GM12878 (cell line): ENCODE measurements around the gene ARL14EP. TPM values are rescaled to one million over a fixed set of nuclear protein-coding genes. Genes with fewer than 3 reads are reported as not detected.

Experiments
- ATAC-seq: fragments of 200-7000 bp; cut with Tn5 transposase; 3 replicates; pipeline ENCODE4 v1.9.1; 2020; ENCODE audit warnings: mild to moderate bottlenecking, moderate library complexity
- BruUV-seq: library from RNA; stranded (reverse); fragments of 400-500 nt; replicated peaks from 2 replicates; lab custom pipeline; 2021; lab: Mats Ljungman, UMichigan
- CTCF ChIA-PET: fragments of 300-600 bp; sonication (Branson Sonifier 250); formaldehyde crosslinking; extraction: SDS; loops from one replicate; lab custom pipeline; 2021; ENCODE audit warnings: inconsistent platforms; lab: Yijun Ruan, JAX
- POLR2A ChIA-PET: fragments of 350-600 bp; formaldehyde crosslinking; extraction: SDS; loops from one replicate; lab custom pipeline; 2021; ENCODE audit warnings: inconsistent platforms; lab: Charles Lee
- RAD21 ChIA-PET: fragments of 300-600 bp; sonication (Branson Sonifier 250); formaldehyde crosslinking; loops from one replicate; lab custom pipeline; 2023; ENCODE audit warnings: antibody characterized with exemption; ENCODE audit not compliant: unreplicated experiment; lab: Charles Lee
- SMC1A ChIA-PET: fragments of 300-600 bp; sonication (Branson Sonifier 250); formaldehyde crosslinking; loops from one replicate; lab custom pipeline; 2023; ENCODE audit not compliant: unreplicated experiment, uncharacterized antibody; lab: Charles Lee
- DNase-seq: peaks from one replicate; pipeline ENCODE4 v3.0.0-alpha.2; 2011; ENCODE audit warnings: low read depth, low spot score
- FAIRE-seq: peaks from 3 replicates; lab custom pipeline; 2011; peaks lifted over from hg19 to GRCh38; lab: Jason Lieb, UNC
- H2AFZ ChIP-seq: 2 replicates; pipeline ENCODE4 v1.6.0; 2011; ENCODE audit warnings: low read depth, low read length, control low read depth; ENCODE audit not compliant: control insufficient read depth
- H3K27ac ChIP-seq: 2 replicates; pipeline ENCODE4 v1.5.1; 2011; ENCODE audit warnings: control low read depth; ENCODE audit not compliant: control insufficient read depth, insufficient read depth
- H3K27me3 ChIP-seq, 2 experiments: replicated peaks in 1 of 2; 2 replicates each; pipeline versions ENCODE4 v1.6.0 to v1.6.1; 2011; ENCODE audit warnings: low read length in 1 of 2; ENCODE audit not compliant: control insufficient read depth in 2 of 2, insufficient read depth in 2 of 2
- H3K36me3 ChIP-seq, 2 experiments: 2 replicates each; pipeline ENCODE4 v1.5.1; 2011; ENCODE audit warnings: low read length in 1 of 2; ENCODE audit not compliant: control insufficient read depth in 2 of 2, insufficient read depth in 2 of 2
- H3K4me1 ChIP-seq: 2 replicates; pipeline ENCODE4 v1.6.1; 2011; ENCODE audit warnings: mild to moderate bottlenecking, low read length, moderate library complexity, mixed read lengths; ENCODE audit not compliant: control insufficient read depth, insufficient read depth
- H3K4me2 ChIP-seq: 2 replicates; pipeline ENCODE4 v1.6.0; 2011; ENCODE audit warnings: control low read depth; ENCODE audit not compliant: control insufficient read depth, insufficient read depth
- H3K4me3 ChIP-seq: fragments of 200-600 bp; sonication (generic); 2 replicates; pipeline ENCODE4 v1.5.1; 2016
- H3K79me2 ChIP-seq: 2 replicates; pipeline ENCODE4 v1.6.0; 2011; ENCODE audit warnings: low read length; ENCODE audit not compliant: control insufficient read depth, insufficient read depth
- H3K9ac ChIP-seq: 2 replicates; pipeline ENCODE4 v1.8.0; 2011; ENCODE audit warnings: low read length, control low read depth, mixed read lengths; ENCODE audit not compliant: control insufficient read depth, insufficient read depth
- H3K9me3 ChIP-seq: replicated peaks from 3 replicates; pipeline ENCODE4 v1.5.1; 2011; ENCODE audit warnings: mild to moderate bottlenecking, low read length; ENCODE audit not compliant: control insufficient read depth, insufficient read depth
- H4K20me1 ChIP-seq: 2 replicates; pipeline ENCODE4 v1.6.0; 2011; ENCODE audit not compliant: control insufficient read depth, insufficient read depth
- BACH1 ChIP-seq: fragments of 450-650 bp; IDR thresholded peaks from 2 replicates; pipeline ENCODE4 v1.6.1; 2017; ENCODE audit warnings: mild to moderate bottlenecking, borderline replicate concordance
- BMI1 ChIP-seq: fragments of 450-650 bp; IDR thresholded peaks from 2 replicates; pipeline ENCODE4 v1.6.1; 2016; ENCODE audit warnings: mild to moderate bottlenecking, moderate library complexity, borderline replicate concordance
- CBFB ChIP-seq: IDR thresholded peaks from 2 replicates; pipeline ENCODE4 v1.6.1; 2016; ENCODE audit warnings: antibody characterized with exemption, low read depth
- ESRRA ChIP-seq: IDR thresholded peaks from 2 replicates; pipeline ENCODE4 v1.6.1; 2012; ENCODE audit warnings: mild to moderate bottlenecking, low read length, improper control_type of control experiment
- FOXM1 ChIP-seq: IDR thresholded peaks from 2 replicates; pipeline ENCODE4 v1.6.1; 2012; ENCODE audit warnings: low read depth, mild to moderate bottlenecking, inconsistent platforms, low read length, moderate library complexity
- KDM1A ChIP-seq: fragments of 200-600 bp; sonication (generic); IDR thresholded peaks from 2 replicates; pipeline ENCODE4 v1.6.1; 2016; ENCODE audit warnings: borderline replicate concordance
- MTA2 ChIP-seq: fragments of 450-650 bp; IDR thresholded peaks from 2 replicates; pipeline ENCODE4 v1.6.1; 2016; ENCODE audit warnings: low read depth, mild to moderate bottlenecking, moderate library complexity
- NFXL1 ChIP-seq: fragments of 450-650 bp; IDR thresholded peaks from 2 replicates; pipeline ENCODE4 v1.6.1; 2017; ENCODE audit warnings: antibody characterized with exemption, mild to moderate bottlenecking, borderline replicate concordance
- NRF1 ChIP-seq: conservative IDR thresholded peaks from 2 replicates; pipeline ENCODE4 v1.6.1; 2011; ENCODE audit warnings: mild to moderate bottlenecking, low read depth, low read length, improper control_type of control experiment
- POLR2A ChIP-seq: IDR thresholded peaks from 2 replicates; pipeline ENCODE4 v1.6.1; 2011; ENCODE audit warnings: low read depth, mild to moderate bottlenecking, low read length
- RAD21 ChIP-seq: IDR thresholded peaks from 2 replicates; pipeline ENCODE4 v1.6.1; 2011; ENCODE audit warnings: mild to moderate bottlenecking, low read depth, low read length, moderate library complexity; ENCODE audit not compliant: insufficient read depth
- RB1 ChIP-seq: fragments of 450-650 bp; formaldehyde crosslinking; IDR thresholded peaks from 2 replicates; pipeline ENCODE4 v1.6.1; 2017; ENCODE audit warnings: mild to moderate bottlenecking, borderline replicate concordance
- WGBS: methylation state at CpG from one replicate; pipeline ENCODE4 v1.1.6; 2016; ENCODE audit warnings: low lambda C conversion rate; ENCODE audit not compliant: insufficient replicate concordance, insufficient coverage; ENCODE audit errors: missing lambda C conversion rate; 5-methylcytosine and 5-hydroxymethylcytosine counted together
- in situ Hi-C: fragments of 300-500 bp; cut with MboI; formaldehyde crosslinking; loops from 9 replicates; pipeline ENCODE4 v1.14.3; 2018; ENCODE audit warnings: mixed read lengths
- intact Hi-C: fragments of 100-400 bp; cut with micrococcal nuclease; formaldehyde crosslinking; loops from one replicate; pipeline ENCODE4 v1.14.2; 2022; ENCODE audit not compliant: unreplicated experiment
- polyA plus RNA-seq, 11 experiments: library from polyadenylated mRNA; depleted of rRNA in 4 of 11; unstranded in 6 of 11; stranded (reverse) in 5 of 11; fragments of >200 nt; fragmentation: Nextera tagmentation in 4 of 11; fragmentation: Illumina TruSeq in 1 of 11; extraction: Ambion mirVana in 4 of 11; extraction: Trizol in 1 of 11; gene quantifications; 1 replicate in 1 of 11; 2 replicates in 10 of 11; pipeline versions ENCODE4 v1.2.1 to v1.2.3, GENCODE V29; 2011 to 2016; ENCODE audit warnings: inconsistent platforms in 2 of 11, missing spikeins in 2 of 11, low read depth in 1 of 11
- total RNA-seq, 4 experiments: library from RNA; depleted of rRNA in 3 of 4; stranded (reverse); fragments of >200 nt in 3 of 4; fragmentation: Illumina TruSeq in 1 of 4; extraction: Trizol in 1 of 4; gene quantifications; 2 replicates each; pipeline versions ENCODE4 v1.2.1 to v1.2.3, GENCODE V29; 2013 to 2021
- TF ChIP-seq, protein P1 (sequence below): fragments of 450-650 bp; conservative IDR thresholded peaks from 2 replicates; pipeline ENCODE4 v1.6.1; 2017; ENCODE audit warnings: mild to moderate bottlenecking, moderate library complexity
- TF ChIP-seq, protein P2 (sequence below): fragments of 450-650 bp; IDR thresholded peaks from 2 replicates; pipeline ENCODE4 v1.6.1; 2017; ENCODE audit warnings: antibody characterized with exemption, mild to moderate bottlenecking, moderate library complexity
- TF ChIP-seq, protein P3 (sequence below): fragments of 150-350 bp; IDR thresholded peaks from 2 replicates; pipeline ENCODE4 v1.6.1; 2014; ENCODE audit warnings: mild to moderate bottlenecking, low read depth, low read length
- TF ChIP-seq, protein P4 (sequence below): fragments of 450-650 bp; IDR thresholded peaks from 2 replicates; pipeline ENCODE4 v1.6.1; 2018; ENCODE audit warnings: borderline replicate concordance, mild to moderate bottlenecking; ENCODE audit not compliant: partially characterized antibody

The ARL14EP gene
- total and polyA plus RNA-seq, 10 of the 15 experiments (the other 5 are each of a cell fraction or from before 2014, with no cell fraction given): 18.1 to 59.8 (median 42.8) TPM

DNA sequence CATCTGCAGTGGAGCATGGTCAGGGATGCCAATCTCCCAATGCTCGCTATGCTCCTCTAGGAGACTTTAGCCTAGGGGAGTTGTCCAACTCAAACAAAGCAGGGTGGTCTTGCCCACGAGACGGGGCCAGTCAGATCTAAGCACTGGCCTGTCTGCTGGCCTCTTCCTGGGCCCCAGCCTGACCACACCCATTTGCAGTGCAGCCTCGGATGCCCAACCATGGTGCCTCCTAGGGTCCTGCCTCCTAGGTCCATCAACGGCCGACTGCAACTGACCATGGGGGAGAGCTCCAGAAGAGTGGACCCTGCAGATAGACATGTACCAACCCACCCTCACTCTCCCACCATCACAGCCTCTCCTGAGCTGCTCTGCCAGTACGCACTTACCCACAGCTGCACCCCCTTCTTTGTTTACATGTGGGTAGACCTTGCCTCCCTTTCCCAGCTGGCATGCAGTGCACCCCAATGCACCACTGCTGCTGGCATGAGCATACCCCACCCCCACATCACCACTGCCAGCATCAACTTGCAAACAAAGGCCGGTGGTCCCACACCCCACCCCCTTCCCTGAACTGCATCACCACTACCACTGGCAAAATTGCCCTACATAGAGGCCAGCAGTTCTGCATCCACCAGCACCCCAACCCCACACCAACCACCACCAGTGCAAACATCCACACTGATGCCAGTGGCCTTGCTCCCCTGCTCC, 27.6 kb upstream of the ARL14EP start:
- Histone ChIP-seq H3K27me3 (no peaks in the 10 kb centered on the region), H3K4me1 (no peaks in the 10 kb centered on the region), H3K9ac (no peak overlapping the region), H3K79me2 (no peaks in the 10 kb centered on the region), H3K9me3 (no peaks in the 10 kb centered on the region), H3K27ac (no peak overlapping the region), H2AFZ (no peak overlapping the region), H3K4me2 (no peak overlapping the region), H4K20me1 (no peaks in the 10 kb centered on the region), H3K36me3 (no peaks in the 10 kb centered on the region), H3K4me3 (no peak overlapping the region)
- RAD21 ChIA-PET: no interaction called here
- ATAC-seq (no peak), DNase-seq (no peak), FAIRE-seq (no peak)
- CTCF ChIA-PET: interaction anchor here (1.2 kb wide), 2 partner anchors 9 to 167 kb away, joined by 3 to 4 read pairs; no protein-coding TSS in a partner anchor
- no TSS peak for BruUV-seq
- in situ Hi-C loops: no loop called here
- intact Hi-C loops: no loop called here
- SMC1A ChIA-PET: no interaction called here
- POLR2A ChIA-PET: no interaction called here
- WGBS: 57% methylated on average over 8 of the region's 8 CpGs
- TF ChIP-seq POLR2A: no peak
- no peak for TF ChIP-seq BACH1
- no peak for TF ChIP-seq RAD21
- TF ChIP-seq RB1: no peak
- TF ChIP-seq CBFB: no peak
- TF ChIP-seq, protein P1, sequence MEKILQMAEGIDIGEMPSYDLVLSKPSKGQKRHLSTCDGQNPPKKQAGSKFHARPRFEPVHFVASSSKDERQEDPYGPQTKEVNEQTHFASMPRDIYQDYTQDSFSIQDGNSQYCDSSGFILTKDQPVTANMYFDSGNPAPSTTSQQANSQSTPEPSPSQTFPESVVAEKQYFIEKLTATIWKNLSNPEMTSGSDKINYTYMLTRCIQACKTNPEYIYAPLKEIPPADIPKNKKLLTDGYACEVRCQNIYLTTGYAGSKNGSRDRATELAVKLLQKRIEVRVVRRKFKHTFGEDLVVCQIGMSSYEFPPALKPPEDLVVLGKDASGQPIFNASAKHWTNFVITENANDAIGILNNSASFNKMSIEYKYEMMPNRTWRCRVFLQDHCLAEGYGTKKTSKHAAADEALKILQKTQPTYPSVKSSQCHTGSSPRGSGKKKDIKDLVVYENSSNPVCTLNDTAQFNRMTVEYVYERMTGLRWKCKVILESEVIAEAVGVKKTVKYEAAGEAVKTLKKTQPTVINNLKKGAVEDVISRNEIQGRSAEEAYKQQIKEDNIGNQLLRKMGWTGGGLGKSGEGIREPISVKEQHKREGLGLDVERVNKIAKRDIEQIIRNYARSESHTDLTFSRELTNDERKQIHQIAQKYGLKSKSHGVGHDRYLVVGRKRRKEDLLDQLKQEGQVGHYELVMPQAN: no peak
- TF ChIP-seq, protein P2, sequence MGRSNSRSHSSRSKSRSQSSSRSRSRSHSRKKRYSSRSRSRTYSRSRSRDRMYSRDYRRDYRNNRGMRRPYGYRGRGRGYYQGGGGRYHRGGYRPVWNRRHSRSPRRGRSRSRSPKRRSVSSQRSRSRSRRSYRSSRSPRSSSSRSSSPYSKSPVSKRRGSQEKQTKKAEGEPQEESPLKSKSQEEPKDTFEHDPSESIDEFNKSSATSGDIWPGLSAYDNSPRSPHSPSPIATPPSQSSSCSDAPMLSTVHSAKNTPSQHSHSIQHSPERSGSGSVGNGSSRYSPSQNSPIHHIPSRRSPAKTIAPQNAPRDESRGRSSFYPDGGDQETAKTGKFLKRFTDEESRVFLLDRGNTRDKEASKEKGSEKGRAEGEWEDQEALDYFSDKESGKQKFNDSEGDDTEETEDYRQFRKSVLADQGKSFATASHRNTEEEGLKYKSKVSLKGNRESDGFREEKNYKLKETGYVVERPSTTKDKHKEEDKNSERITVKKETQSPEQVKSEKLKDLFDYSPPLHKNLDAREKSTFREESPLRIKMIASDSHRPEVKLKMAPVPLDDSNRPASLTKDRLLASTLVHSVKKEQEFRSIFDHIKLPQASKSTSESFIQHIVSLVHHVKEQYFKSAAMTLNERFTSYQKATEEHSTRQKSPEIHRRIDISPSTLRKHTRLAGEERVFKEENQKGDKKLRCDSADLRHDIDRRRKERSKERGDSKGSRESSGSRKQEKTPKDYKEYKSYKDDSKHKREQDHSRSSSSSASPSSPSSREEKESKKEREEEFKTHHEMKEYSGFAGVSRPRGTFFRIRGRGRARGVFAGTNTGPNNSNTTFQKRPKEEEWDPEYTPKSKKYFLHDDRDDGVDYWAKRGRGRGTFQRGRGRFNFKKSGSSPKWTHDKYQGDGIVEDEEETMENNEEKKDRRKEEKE: no peak
- no peak for TF ChIP-seq KDM1A
- TF ChIP-seq BMI1: no peak
- TF ChIP-seq, protein P3, sequence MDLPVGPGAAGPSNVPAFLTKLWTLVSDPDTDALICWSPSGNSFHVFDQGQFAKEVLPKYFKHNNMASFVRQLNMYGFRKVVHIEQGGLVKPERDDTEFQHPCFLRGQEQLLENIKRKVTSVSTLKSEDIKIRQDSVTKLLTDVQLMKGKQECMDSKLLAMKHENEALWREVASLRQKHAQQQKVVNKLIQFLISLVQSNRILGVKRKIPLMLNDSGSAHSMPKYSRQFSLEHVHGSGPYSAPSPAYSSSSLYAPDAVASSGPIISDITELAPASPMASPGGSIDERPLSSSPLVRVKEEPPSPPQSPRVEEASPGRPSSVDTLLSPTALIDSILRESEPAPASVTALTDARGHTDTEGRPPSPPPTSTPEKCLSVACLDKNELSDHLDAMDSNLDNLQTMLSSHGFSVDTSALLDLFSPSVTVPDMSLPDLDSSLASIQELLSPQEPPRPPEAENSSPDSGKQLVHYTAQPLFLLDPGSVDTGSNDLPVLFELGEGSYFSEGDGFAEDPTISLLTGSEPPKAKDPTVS: no peak
- TF ChIP-seq NRF1: no peak
- no peak for TF ChIP-seq FOXM1
- TF ChIP-seq, protein P4, sequence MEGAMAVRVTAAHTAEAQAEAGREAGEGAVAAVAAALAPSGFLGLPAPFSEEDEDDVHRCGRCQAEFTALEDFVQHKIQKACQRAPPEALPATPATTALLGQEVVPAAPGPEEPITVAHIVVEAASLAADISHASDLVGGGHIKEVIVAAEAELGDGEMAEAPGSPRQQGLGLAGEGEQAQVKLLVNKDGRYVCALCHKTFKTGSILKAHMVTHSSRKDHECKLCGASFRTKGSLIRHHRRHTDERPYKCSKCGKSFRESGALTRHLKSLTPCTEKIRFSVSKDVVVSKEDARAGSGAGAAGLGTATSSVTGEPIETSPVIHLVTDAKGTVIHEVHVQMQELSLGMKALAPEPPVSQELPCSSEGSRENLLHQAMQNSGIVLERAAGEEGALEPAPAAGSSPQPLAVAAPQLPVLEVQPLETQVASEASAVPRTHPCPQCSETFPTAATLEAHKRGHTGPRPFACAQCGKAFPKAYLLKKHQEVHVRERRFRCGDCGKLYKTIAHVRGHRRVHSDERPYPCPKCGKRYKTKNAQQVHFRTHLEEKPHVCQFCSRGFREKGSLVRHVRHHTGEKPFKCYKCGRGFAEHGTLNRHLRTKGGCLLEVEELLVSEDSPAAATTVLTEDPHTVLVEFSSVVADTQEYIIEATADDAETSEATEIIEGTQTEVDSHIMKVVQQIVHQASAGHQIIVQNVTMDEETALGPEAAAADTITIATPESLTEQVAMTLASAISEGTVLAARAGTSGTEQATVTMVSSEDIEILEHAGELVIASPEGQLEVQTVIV: no peak
- TF ChIP-seq NFXL1: no peak
- no peak for TF ChIP-seq ESRRA
- no peak for TF ChIP-seq MTA2
